Duodenal mucosa (tissue), 2 donors: ENCODE measurements around the gene ITPK1.
"Not testable (repeated sequence)": the region's sequence is repeated elsewhere in the genome, so short reads cannot be mapped to it uniquely, and the experiment has no call there.

Experiments
- H3K27ac ChIP-seq: one replicate; pipeline ENCODE4 v1.7.0; 2013; ENCODE audit warnings: low read depth, low read length
- H3K27me3 ChIP-seq, 2 donors: one replicate each; pipeline ENCODE4 v1.7.0; 2013; ENCODE audit warnings: low read length in 2 of 2, control low read depth in 1 of 2; ENCODE audit not compliant: insufficient read depth in 2 of 2, control insufficient read depth in 1 of 2
- H3K36me3 ChIP-seq, 2 donors: one replicate each; pipeline ENCODE4 v1.7.0; 2013; ENCODE audit warnings: low read length in 2 of 2, control low read depth in 1 of 2; ENCODE audit not compliant: insufficient read depth in 2 of 2, control insufficient read depth in 1 of 2
- H3K4me1 ChIP-seq, 2 donors: one replicate each; pipeline ENCODE4 v1.7.0; 2013; ENCODE audit warnings: low read length in 2 of 2, control low read depth in 1 of 2; ENCODE audit not compliant: insufficient read depth in 2 of 2, control insufficient read depth in 1 of 2
- H3K4me3 ChIP-seq, 2 donors: one replicate each; pipeline ENCODE4 v1.7.0; 2013; ENCODE audit warnings: low read length in 2 of 2, low read depth in 1 of 2
- H3K9ac ChIP-seq, 2 donors: one replicate each; pipeline ENCODE4 v1.7.0; 2013; ENCODE audit warnings: low read length in 2 of 2, low read depth in 1 of 2
- H3K9me3 ChIP-seq, 2 donors: one replicate each; pipeline ENCODE4 v1.7.0; 2013; ENCODE audit warnings: low read length in 2 of 2, control low read depth in 1 of 2; ENCODE audit not compliant: control insufficient read depth in 1 of 2

The ITPK1 gene

GRCh38 chr14:93114713-93115068 is 1.0 kb downstream of the ITPK1 start:
- Histone ChIP-seq H3K27me3 (no peaks in the 10 kb centered on the region), H3K36me3 (peaks cover 0 to 3% of the 10 kb centered on the region in 2 donors), H3K9ac (peak overlapping the region; percentile 88 to 95), H3K4me1 (peaks cover 32 to 37% of the 10 kb centered on the region in 2 donors), H3K4me3 (peak overlapping the region; percentile 92), H3K27ac (peak overlapping the region; percentile 81), H3K9me3 (no peaks in the 10 kb centered on the region)

DNA sequence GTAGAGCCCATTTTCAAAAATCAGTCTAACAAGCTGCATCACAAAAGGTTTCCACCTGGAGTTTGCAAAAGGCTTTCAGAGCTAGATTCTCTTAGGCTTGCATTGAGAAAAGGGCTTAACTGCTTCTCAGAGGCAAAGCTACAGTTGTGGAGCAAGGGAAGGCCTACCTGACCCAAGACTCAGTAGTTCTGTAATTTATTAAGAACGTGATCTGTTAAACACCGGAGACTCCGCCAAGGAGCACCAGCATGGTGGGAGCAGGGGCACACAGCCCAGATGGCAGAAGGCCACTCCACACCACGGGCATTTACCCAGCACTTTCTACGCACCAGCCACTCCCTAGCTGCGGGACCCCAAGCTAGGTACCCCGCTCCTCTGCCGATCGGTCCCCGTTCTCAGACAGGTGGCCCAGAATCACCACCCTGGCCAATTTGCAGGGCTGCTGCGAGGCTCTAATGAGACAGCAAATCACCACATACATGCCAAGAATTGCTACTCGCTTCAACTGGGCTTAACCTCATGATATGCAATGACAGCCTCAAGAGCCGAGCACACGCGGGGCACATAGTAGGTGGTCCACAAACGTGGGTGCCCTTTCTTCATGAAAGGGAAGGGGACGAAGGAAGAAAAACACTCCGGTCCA is 1.5 kb downstream of the ITPK1 start:
- Histone ChIP-seq H3K9ac (peak overlapping the region; percentile 88 to 95), H3K27ac (peak overlapping the region; percentile 50), H3K36me3 (peaks cover 0 to 3% of the 10 kb centered on the region in 2 donors), H3K4me1 (peaks cover 32 to 40% of the 10 kb centered on the region in 2 donors), H3K4me3 (peak overlapping the region; percentile 92), H3K9me3 (no peaks in the 10 kb centered on the region), H3K27me3 (no peaks in the 10 kb centered on the region)

DNA sequence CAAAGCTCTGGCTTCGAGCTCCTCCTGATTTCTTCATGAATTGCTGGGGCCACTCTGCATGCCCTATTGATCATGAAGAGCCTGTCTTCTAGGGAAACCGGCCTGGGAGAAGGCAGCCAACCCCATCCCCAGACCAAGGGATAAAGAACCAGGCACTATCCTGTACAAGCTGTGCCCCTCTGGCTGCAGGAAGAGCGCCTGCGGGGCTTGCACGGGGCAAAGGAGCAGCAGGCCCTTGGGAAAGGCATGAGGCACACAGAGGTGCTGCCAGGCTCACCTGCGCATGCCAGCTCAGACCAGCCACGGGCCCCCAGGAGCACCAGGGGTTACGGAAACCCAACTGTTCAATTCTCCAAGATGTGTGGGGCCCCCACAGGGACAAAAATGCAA is 2.1 kb downstream of the ITPK1 start:
- Histone ChIP-seq H3K36me3 (peaks cover 0 to 3% of the 10 kb centered on the region in 2 donors), H3K4me3 (peak overlapping the region; percentile 92), H3K9ac (peak overlapping the region; percentile 88 to 95), H3K27ac (peak overlapping the region; percentile 50), H3K9me3 (no peaks in the 10 kb centered on the region), H3K27me3 (no peaks in the 10 kb centered on the region), H3K4me1 (peaks cover 32 to 43% of the 10 kb centered on the region in 2 donors)

DNA sequence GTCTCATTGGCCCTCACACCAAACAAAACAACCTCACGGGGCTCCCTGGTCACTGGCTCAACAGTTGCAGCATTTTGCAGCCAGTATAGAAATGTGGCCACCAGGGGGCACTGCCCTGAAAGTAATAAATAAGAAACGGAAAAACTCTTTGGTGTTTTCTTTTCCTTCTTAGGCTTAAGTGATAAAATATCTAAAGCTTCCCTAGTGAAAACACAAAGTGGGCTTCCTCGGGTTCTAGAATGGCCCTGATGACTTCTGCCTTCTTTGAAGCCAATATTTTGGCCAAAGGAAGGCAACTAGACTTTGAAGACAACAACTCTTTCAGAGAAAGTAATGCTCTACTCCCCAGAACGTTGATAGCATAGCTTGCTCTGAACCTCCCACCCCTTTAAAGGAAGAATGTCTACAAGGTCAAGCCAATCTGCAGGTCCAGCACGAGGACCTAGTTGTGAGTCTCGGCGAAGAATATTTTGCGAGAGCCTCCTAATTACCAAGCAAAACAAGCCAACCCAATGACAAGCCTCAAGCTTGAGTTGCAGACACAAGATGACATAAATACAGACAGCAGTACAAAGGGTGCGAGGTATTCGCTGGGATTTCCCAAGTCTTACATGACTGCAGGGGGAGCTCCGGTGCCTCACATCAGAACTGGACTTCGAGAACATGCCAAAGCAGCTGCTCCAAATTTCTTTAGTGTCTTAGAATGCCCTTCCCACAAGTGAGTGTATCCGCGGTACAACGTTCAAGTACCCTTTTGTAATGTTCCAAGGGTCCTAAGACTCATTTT is 2.6 kb downstream of the ITPK1 start:
- peak overlapping the region; percentile 88 to 95 for H3K9ac ChIP-seq
- no peaks in the 10 kb centered on the region for H3K27me3 ChIP-seq
- H3K9me3 ChIP-seq, result no peaks in the 10 kb centered on the region
- H3K36me3 ChIP-seq, result peaks cover 0 to 3% of the 10 kb centered on the region in 2 donors
- peak overlapping the region; percentile 60 for H3K27ac ChIP-seq
- peak overlapping the region; percentile 92 for H3K4me3 ChIP-seq
- peaks cover 36 to 49% of the 10 kb centered on the region in 2 donors for H3K4me1 ChIP-seq

DNA sequence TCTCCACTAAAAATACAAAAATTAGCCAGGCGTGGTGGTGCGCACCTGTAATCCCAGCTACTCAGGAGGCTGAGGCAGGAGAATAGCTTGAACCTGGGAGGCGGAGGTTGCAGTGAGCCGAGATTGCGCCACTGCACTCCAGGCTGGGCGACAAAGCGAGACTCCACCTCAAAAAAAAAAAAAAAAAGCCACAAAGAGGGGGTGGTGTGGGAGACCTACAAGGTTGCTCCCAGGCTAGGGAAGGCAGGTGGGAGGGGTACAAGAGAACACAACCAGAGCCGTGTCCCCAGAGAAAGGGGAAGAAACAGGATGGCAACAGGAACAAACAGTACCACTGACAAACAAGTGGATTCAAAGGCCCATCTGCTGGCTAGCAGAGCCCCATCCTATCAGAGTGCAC is 4.2 kb downstream of the ITPK1 start:
- H3K9me3 ChIP-seq, H3K36me3 ChIP-seq, H3K4me3 ChIP-seq, H3K27me3 ChIP-seq, H3K27ac ChIP-seq, H3K9ac ChIP-seq: not testable (repeated sequence)
- peaks cover 48 to 60% of the 10 kb centered on the region in 2 donors for H3K4me1 ChIP-seq

GRCh38 chr14:93110856-93111419 is 4.8 kb downstream of the ITPK1 start:
- H3K36me3 ChIP-seq, result peaks cover 0 to 3% of the 10 kb centered on the region in 2 donors
- no peak overlapping the region for H3K27ac ChIP-seq
- H3K4me3 ChIP-seq, result no peak overlapping the region
- H3K27me3 ChIP-seq, result no peaks in the 10 kb centered on the region
- H3K4me1 ChIP-seq, result peaks cover 50 to 64% of the 10 kb centered on the region in 2 donors
- H3K9ac ChIP-seq, result no peak overlapping the region
- no peaks in the 10 kb centered on the region for H3K9me3 ChIP-seq

GRCh38 chr14:93109572-93110481 is 5.9 kb downstream of the ITPK1 start:
- peaks cover 59 to 73% of the 10 kb centered on the region in 2 donors for H3K4me1 ChIP-seq
- no peak overlapping the region for H3K27ac ChIP-seq
- H3K27me3 ChIP-seq, result no peaks in the 10 kb centered on the region
- H3K36me3 ChIP-seq, result peaks cover 0 to 3% of the 10 kb centered on the region in 2 donors
- no peak overlapping the region for H3K4me3 ChIP-seq
- no peaks in the 10 kb centered on the region for H3K9me3 ChIP-seq
- H3K9ac ChIP-seq, result no peak overlapping the region

GRCh38 chr14:93108105-93108504 is 7.6 kb downstream of the ITPK1 start:
- Histone ChIP-seq H3K27ac (no peak overlapping the region), H3K36me3 (peaks cover 0 to 3% of the 10 kb centered on the region in 2 donors), H3K9ac (peak overlapping the region; percentile 2 to 25), H3K9me3 (no peaks in the 10 kb centered on the region), H3K4me3 (no peak overlapping the region), H3K27me3 (no peaks in the 10 kb centered on the region), H3K4me1 (peaks cover 61 to 74% of the 10 kb centered on the region in 2 donors)

DNA sequence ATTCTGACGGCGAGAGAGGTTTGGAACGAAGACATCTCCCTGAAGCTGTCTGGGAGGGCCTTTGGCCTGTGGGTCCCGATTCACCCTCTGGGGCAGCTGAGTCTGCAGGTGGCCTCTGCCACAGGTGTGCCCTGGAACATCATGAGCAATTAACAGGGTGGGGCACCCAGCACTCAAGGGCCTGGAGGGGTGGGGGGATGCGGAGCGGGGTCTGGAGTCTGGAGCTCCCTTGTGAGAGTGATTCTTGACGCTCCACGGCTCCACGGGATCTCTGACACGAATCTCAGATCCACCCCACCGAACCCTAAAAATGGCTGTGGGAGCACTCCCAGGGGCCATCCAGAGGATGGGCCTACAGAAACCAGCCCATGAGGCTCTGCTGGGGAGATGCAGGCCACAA is 8.3 kb downstream of the ITPK1 start:
- H3K27ac ChIP-seq, result no peak overlapping the region
- H3K9me3 ChIP-seq, result no peaks in the 10 kb centered on the region

More for the DNA sequence above, 8.3 kb downstream of the ITPK1 start:
- Histone ChIP-seq H3K4me1 (peaks cover 60 to 67% of the 10 kb centered on the region in 2 donors), H3K36me3 (peaks cover 0 to 3% of the 10 kb centered on the region in 2 donors), H3K4me3 (no peak overlapping the region), H3K27me3 (no peaks in the 10 kb centered on the region), H3K9ac (peak overlapping the region; percentile 2 to 25)
